ENCODE results near the gene DDI2. TPM values are rescaled to one million over a fixed set of nuclear protein-coding genes. Genes with fewer than 3 reads are reported as not detected.

The DDI2 gene
- total RNA-seq, 1 donor from 2014 or later: 8.4 TPM

DNA sequence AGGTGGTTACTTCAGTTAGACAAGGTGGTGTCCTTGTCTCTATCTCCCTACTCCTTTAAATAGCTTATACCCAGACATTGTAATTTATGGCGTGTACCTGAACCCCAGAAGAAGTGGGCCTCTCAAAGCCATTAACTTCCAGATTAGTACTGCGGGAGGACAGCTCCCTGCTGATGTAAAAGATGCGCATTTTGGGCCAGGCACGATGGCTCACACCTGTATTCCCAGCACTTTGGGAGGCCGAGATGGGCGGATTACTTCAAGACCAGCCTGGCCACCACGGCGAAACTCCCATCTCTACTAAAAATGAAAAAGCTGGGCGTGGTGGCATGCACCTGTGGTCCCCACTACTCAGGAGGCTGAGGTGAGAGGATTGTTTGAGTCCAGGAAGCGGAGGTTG lies 51.8 kb downstream of the DDI2 start:
- no peak for DNase-seq (ENCODE audit: low read depth)
- TF ChIP-seq, protein P1, sequence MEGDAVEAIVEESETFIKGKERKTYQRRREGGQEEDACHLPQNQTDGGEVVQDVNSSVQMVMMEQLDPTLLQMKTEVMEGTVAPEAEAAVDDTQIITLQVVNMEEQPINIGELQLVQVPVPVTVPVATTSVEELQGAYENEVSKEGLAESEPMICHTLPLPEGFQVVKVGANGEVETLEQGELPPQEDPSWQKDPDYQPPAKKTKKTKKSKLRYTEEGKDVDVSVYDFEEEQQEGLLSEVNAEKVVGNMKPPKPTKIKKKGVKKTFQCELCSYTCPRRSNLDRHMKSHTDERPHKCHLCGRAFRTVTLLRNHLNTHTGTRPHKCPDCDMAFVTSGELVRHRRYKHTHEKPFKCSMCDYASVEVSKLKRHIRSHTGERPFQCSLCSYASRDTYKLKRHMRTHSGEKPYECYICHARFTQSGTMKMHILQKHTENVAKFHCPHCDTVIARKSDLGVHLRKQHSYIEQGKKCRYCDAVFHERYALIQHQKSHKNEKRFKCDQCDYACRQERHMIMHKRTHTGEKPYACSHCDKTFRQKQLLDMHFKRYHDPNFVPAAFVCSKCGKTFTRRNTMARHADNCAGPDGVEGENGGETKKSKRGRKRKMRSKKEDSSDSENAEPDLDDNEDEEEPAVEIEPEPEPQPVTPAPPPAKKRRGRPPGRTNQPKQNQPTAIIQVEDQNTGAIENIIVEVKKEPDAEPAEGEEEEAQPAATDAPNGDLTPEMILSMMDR (conservative IDR thresholded peaks at IDR 0.05; ENCODE audit: low read depth, low read length): no peak
- H3K4me3 ChIP-seq (ENCODE audit: low read depth, low read length): no peak overlapping the region

DNA sequence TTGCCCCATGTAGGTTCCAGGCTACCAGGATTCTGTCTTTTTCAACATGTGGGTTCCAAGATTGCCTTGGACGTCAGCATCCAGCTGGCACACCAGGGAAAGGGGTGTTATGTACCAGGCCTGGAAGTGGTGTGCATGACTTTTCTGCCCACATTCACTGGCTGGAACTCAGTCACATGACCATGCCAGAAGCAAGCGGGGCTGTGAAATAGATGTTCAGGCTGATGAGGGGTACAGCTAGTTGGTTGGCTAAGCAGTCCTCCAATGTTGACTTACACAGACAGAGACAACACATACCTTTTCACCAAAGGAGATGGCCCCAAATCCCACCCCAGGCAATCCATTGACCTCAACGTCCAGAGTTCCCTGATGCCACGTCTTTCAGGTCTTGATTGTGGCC lies 52.6 kb downstream of the DDI2 start:
- TF ChIP-seq, protein P1 (conservative IDR thresholded peaks at IDR 0.05; ENCODE audit: low read depth, low read length): no peak
- no peak for DNase-seq (ENCODE audit: low read depth)
- H3K4me3 ChIP-seq (ENCODE audit: low read depth, low read length): no peak overlapping the region

DNA sequence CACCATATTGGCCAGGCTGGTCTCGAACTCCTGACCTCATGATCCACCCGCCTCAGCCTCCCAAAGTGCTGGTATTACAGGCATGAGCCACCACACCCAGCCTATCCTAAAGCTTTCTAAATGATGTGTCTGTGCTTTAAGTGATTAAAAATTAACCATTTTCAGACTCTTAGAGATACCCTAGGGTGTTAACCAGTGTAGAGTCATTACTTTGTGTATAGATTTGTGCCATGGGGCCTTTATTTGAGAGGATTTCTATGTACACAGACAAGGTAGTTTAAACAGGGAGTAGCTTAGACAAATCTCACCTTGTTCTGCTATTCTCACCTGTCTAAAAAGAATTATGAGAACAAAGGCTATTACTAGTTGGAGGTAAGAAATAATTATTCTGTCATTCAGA lies 54.2 kb downstream of the DDI2 start:
- DNase-seq (ENCODE audit: low read depth): no peak
- TF ChIP-seq, protein P1 (conservative IDR thresholded peaks at IDR 0.05; ENCODE audit: low read depth, low read length): no peak
- H3K4me3 ChIP-seq (ENCODE audit: low read depth, low read length): no peak overlapping the region

DNA sequence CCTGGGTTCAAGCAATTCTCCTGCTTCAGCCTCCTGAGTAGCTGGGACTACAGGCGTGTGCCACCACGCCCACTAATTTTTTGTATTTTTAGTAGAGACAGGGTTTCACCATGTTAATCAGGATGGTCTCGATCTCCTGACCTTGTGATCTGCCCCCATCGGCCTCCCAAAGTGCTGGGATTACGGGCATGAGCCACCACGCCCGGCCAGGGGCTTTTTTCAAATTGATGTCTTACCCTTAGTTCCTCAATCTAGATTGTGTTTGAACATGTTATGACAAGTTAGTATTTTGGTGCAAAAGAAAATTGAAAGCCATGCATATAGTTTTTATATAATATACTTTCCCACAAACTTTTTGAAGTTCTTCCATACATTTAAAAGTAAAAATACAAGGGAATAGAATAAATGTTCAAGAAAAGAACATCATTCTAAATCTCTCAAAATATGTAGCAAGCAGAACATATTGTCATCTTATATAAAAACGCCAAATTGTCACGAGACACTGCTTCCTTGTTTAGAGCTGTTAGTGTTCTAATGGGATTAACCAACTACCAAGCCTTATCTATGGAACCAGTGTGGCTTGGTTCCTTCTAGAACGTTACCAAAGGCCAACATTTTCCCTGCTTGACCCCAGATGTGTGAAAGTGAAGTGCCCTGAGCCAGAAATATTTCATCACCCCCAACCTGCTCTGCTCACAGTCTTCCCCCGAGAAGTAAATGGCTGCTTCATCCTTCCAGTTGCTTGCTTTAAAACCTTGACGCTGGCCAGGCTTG lies 57.3 kb downstream of the DDI2 start:
- DNase-seq (ENCODE audit: low read depth): no peak
- TF ChIP-seq, protein P1 (conservative IDR thresholded peaks at IDR 0.05; ENCODE audit: low read depth, low read length): no peak
- no peak overlapping the region for H3K4me3 ChIP-seq (ENCODE audit: low read depth, low read length)

DNA sequence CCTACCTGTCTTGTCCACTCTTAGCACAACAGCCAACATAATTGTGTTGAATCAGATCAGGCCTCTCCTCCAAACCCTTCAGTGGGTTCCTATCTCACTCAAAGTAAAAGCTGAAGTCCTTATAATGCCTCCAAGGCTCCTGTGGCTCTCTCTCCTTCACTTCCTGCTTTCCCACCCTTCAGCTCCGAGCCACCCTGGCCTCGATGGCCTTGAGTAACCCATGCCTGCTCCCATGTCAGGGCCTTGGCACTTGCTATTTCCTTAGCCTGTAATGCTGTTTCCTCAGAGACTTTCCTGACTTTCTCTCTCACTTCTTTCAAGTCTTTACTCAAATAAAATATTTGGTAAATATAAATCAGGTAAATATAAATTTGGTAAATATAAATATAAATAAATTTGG lies 58.8 kb downstream of the DDI2 start:
- H3K4me3 ChIP-seq (ENCODE audit: low read depth, low read length): no peak overlapping the region
- DNase-seq (ENCODE audit: low read depth): no peak
- TF ChIP-seq, protein P1 (conservative IDR thresholded peaks at IDR 0.05; ENCODE audit: low read depth, low read length): no peak

DNA sequence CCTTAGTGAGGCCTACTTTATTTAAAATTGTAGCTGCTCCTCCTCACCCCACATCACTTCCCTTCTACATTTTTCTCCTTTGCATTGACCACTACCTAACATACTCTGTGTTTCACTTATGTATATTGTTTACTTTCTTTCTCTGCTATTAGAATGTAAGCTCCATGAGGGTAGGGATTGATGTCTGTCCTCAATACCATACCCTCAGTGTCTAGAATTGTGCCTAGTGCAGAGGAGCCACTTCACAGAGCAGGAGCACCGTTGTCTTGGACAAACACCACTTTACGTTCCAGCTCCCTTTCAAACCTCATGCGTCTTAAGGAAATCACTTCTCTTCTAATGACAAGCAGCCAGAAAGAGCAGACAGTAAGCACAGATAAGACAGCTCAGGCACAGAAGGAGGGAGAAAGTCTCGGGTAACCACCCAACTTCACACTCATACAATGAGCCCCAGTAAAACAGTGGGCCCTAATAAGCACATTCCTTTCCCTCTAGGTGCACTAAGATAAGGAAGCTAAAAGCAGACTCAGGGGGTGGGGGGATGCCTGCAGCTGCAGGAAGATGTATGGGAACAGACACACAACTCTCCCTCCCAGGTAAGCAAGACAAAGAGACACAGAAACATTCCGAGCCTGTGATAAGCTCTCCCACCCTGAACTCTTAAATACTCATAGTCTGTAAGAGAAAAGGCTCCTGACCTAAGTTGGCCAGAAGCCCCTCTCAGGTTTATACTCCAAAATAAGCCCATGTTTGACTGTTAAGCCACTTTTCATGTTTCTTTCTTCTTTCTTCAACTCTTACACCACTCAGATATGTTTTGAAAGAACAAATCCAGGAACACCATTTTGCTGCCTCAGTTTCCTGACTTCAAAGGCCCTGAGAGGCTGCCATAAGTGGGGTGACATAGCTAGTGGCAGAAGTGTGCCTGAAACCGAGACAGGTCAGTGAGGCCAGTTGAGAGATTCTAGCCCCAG lies 59.7 kb downstream of the DDI2 start:
- H3K4me3 ChIP-seq (ENCODE audit: low read depth, low read length): no peak overlapping the region
- TF ChIP-seq, protein P1 (conservative IDR thresholded peaks at IDR 0.05; ENCODE audit: low read depth, low read length): no peak
- DNase-seq (ENCODE audit: low read depth): no peak

Data from epithelial cell of proximal tubule (primary cell).